Activated T-cell treated with anti-CD3 and anti-CD28 coated beads for 24 hours (primary cell): ENCODE measurements around the gene SLC15A4.
"Not testable (repeated sequence)": the region's sequence is repeated elsewhere in the genome, so short reads cannot be mapped to it uniquely, and the experiment has no call there.

ENCODE experiments used
- DNase-seq: peaks from one replicate; pipeline ENCODE4 v3.0.0-alpha.2; 2020; ENCODE audit warnings: low read depth

The SLC15A4 gene

GRCh38 chr12:128844031-128844635 lies 20.4 kb upstream of the SLC15A4 start:
- no peak for DNase-seq

- DNase-seq: no peak
These were observed 19.8 kb upstream of the SLC15A4 start for GRCh38 chr12:128843538-128843937.

GRCh38 chr12:128842579-128842978 lies 18.8 kb upstream of the SLC15A4 start:
- no peak for DNase-seq

- no peak for DNase-seq
These were observed 17.2 kb upstream of the SLC15A4 start for GRCh38 chr12:128840862-128841468.

- not testable (repeated sequence) for DNase-seq
These were observed 16.1 kb upstream of the SLC15A4 start for GRCh38 chr12:128839885-128840284.

- no peak for DNase-seq
These were observed 9.7 kb upstream of the SLC15A4 start for GRCh38 chr12:128833418-128833817.

- no peak for DNase-seq
These were observed 6.7 kb upstream of the SLC15A4 start for GRCh38 chr12:128830505-128830893.

- no peak for DNase-seq
These were observed 6.2 kb upstream of the SLC15A4 start for GRCh38 chr12:128829861-128830504.

GRCh38 chr12:128827724-128828123 lies 4.0 kb upstream of the SLC15A4 start:
- DNase-seq: no peak

GRCh38 chr12:128825835-128826234 lies 2.1 kb upstream of the SLC15A4 start:
- no peak for DNase-seq

GRCh38 chr12:128823216-128823915 lies 392 bp downstream of the SLC15A4 start:
- DNase-seq: peak; percentile 13

GRCh38 chr12:128820723-128821432 lies 2.9 kb downstream of the SLC15A4 start:
- DNase-seq: no peak

- no peak for DNase-seq
These were observed 3.5 kb downstream of the SLC15A4 start for GRCh38 chr12:128820253-128820652.

GRCh38 chr12:128819293-128820144 lies 4.2 kb downstream of the SLC15A4 start:
- DNase-seq: no peak

GRCh38 chr12:128818065-128819022 lies 5.4 kb downstream of the SLC15A4 start:
- no peak for DNase-seq

- DNase-seq: no peak
These were observed 6.4 kb downstream of the SLC15A4 start for GRCh38 chr12:128817111-128818015.

GRCh38 chr12:128816643-128816920 lies 7.2 kb downstream of the SLC15A4 start:
- no peak for DNase-seq

GRCh38 chr12:128815779-128816642 lies 7.7 kb downstream of the SLC15A4 start:
- DNase-seq: no peak
